Measurements from ENCODE around the gene FAM219B.

FAM219B gene

DNA sequence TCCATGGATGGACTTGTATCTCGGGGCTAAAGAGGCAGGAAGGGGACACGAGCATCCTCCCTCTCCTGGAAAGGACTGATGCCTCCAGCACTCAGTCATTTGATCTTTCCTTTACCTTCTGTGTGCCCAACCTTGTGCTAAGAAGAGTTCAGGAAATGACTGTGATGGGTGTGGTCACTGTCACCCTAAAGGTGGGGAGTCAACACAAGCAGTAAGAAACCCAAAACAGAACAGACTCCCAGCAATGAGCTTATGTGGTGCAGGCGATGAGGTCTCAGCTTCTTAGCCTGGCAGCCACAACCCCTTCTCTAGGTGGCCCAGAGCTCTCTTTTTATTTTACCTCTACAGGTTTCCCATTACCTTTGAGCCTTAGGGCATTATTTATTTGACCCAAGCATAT, 13.0 kb downstream of the FAM219B start:
- no peak for DNase-seq (ENCODE audit: low read depth)
- TF ChIP-seq CTCF (IDR thresholded peaks at IDR 0.05; ENCODE audit: insufficient read depth, low read depth, low read length, missing control alignments): no peak
- no peak overlapping the region for H3K4me3 ChIP-seq (ENCODE audit: low read length)

DNA sequence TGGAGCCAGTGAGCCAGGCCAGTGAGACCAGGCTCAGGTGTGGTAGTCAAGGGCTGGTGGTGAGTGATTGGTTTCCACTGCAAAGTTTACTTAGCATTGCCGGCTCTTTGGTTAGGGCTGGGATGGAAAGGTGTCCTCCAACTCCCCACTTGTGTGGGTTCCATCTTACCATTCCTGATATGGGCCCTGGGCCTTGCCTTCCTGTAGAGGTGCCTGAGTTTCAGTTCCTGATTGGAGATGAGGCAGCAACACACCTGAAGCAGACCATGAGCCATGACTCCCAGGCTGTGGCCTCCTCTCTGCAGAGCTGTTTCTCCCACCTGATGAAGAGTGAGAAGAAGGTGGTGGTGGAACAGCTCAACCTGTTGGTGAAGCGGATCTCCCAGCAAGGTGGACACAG, 13.7 kb downstream of the FAM219B start:
- DNase-seq (ENCODE audit: low read depth): no peak
- no peak overlapping the region for H3K4me3 ChIP-seq (ENCODE audit: low read length)
- no peak for TF ChIP-seq CTCF (IDR thresholded peaks at IDR 0.05; ENCODE audit: insufficient read depth, low read depth, low read length, missing control alignments)

- no peak overlapping the region for H3K4me3 ChIP-seq (ENCODE audit: low read length)
- TF ChIP-seq CTCF (IDR thresholded peaks at IDR 0.05; ENCODE audit: insufficient read depth, low read depth, low read length, missing control alignments): no peak
- DNase-seq (ENCODE audit: low read depth): peak; percentile 69
Observed at GRCh38 chr15:74892313-74892712, 14.3 kb downstream of the FAM219B start.

DNA sequence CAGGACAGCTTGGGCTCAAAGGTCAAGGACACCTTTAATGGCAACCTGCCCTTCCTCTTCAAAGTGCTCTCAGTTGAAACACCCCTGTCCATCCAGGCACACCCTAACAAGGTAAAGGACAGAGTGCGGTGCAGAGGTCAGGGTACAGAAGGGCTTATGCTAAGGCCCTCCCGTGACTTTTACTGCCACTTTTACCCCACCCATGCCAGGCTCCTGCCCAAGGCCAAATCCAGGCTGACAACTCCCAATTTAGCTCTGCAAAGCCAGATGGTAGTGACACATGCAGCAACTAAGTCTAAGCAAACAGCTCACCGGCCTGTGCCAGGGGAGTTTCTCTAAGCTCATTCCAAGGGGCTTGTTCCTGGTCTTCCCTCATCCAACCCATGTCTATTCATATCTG, 15.2 kb downstream of the FAM219B start:
- H3K4me3 ChIP-seq (ENCODE audit: low read length): no peak overlapping the region
- peak; percentile 42 for DNase-seq (ENCODE audit: low read depth)
- no peak for TF ChIP-seq CTCF (IDR thresholded peaks at IDR 0.05; ENCODE audit: insufficient read depth, low read depth, low read length, missing control alignments)

DNA sequence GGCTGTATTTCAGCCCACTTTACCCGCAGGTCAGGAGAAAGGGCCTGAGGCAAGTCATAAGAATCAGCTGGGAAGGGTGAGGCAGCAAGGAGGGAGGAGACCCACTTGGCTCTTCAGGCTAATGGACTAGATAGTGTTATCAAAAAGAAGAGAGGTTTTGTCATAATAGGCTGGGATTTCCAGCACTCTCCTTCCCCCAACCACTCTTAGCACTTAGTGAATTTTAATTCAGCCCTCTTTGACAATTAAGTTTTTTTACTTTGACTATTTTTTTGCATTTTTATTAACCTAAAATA, 16.0 kb downstream of the FAM219B start:
- peak overlapping the region; percentile 94 for H3K4me3 ChIP-seq (ENCODE audit: low read length)
- no peak for TF ChIP-seq CTCF (IDR thresholded peaks at IDR 0.05; ENCODE audit: insufficient read depth, low read depth, low read length, missing control alignments)
- no peak for DNase-seq (ENCODE audit: low read depth)

- TF ChIP-seq CTCF (IDR thresholded peaks at IDR 0.05; ENCODE audit: insufficient read depth, low read depth, low read length, missing control alignments): no peak
- DNase-seq (ENCODE audit: low read depth): peak; percentile 78
- peak within 1 kb of the TSS; percentile 94 for H3K4me3 ChIP-seq (ENCODE audit: low read length)
Observed at GRCh38 chr15:74889883-74890664, 16.6 kb downstream of the FAM219B start, which contains the start of gene MPI. Gene MPI, plus strand, starts transcription at chr15:74890042. Its CDS starts 32 bp downstream, at chr15:74890074.

GRCh38 chr15:74889390-74889882, 17.2 kb downstream of the FAM219B start:
- no peak for TF ChIP-seq CTCF (IDR thresholded peaks at IDR 0.05; ENCODE audit: insufficient read depth, low read depth, low read length, missing control alignments)
- peak overlapping the region; percentile 94 for H3K4me3 ChIP-seq (ENCODE audit: low read length)
- no peak for DNase-seq (ENCODE audit: low read depth)

Data from epithelial cell of esophagus (primary cell).